ENCODE results near the gene PAQR7.

Gene PAQR7

GRCh38 chr1:25862785-25863485 lies 12.6 kb downstream of the PAQR7 start:
- Histone ChIP-seq H3K27ac (ENCODE audit: low read depth, low read length, severe bottlenecking) (no peak overlapping the region), H3K4me1 (ENCODE audit: control insufficient read depth, insufficient read depth, low read length, poor library complexity, severe bottlenecking) (peaks cover 13% of the 10 kb centered on the region), H3K4me3 (ENCODE audit: extremely low read depth, insufficient read depth, low read length, poor library complexity, severe bottlenecking) (no peak overlapping the region), H3K9me3 (ENCODE audit: control insufficient read depth, low read length) (no peaks in the 10 kb centered on the region), H3K36me3 (ENCODE audit: control insufficient read depth, insufficient read depth, low read length) (peaks cover 16% of the 10 kb centered on the region)
- 94 to 97% methylated on average over 20 of the region's 20 CpGs for WGBS, 2 experiments (ENCODE audit: insufficient coverage in 2 of 2)

DNA sequence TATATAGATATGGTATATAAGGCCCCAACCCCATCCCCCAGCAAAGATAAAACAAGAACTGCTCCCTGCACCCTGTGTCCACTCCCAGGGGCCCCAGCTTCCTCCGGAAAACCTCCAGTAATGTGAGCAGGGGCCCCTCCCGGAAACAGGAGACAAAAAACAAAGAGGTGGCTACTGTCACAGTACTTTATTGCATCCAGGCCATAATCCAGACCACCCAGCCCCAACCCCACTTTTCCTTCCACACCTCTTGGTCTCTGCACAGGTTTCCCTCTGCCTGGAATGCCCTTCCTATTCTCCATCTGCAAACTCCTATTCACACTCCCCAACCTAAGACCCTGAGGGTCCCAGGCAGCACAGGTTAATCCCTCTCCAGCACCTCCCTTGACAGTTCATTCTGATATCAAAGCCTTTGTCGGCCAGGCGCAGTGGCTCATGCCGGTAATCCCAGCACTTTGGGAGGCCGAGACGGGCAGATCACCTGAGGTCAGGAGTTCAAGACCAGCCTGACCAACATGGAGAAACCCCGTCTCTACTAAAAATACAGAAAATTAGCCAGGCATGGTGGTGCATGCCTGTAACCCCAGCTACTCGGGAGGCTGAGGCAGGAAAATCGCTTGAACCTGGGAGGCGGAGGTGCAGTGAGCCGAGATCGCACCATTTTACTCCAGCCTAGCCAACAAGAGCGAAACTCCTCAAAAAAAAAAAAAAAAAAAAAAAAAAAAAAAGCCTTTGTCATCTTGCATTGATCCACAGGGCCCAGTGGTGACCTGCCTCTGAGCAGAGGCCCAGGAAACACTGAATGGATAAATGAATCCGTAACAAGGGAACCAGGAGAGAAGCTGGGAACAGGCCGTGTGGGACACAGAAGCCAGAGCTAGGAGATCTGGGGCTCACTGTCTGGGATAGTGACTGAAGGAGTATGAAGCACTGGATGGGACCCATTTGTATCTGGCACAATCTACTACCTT lies 13.9 kb downstream of the PAQR7 start:
- 78 to 84% methylated on average over 6 to 14 of the region's 16 CpGs for WGBS, 2 experiments (ENCODE audit: insufficient coverage in 2 of 2)

GRCh38 chr1:25858906-25859789 lies 16.4 kb downstream of the PAQR7 start, which contains the start of gene AUNIP:
Gene AUNIP, minus strand, starts transcription at chr1:25859457. Its CDS starts 100 bp downstream, at chr1:25859357.
- peaks cover 14% of the 10 kb centered on the region for H3K36me3 ChIP-seq (ENCODE audit: control insufficient read depth, insufficient read depth, low read length)
- WGBS, 2 experiments (ENCODE audit: insufficient coverage in 2 of 2) = 0 to 1% methylated on average over 65 to 74 of the region's 77 CpGs
- H3K4me3 ChIP-seq (ENCODE audit: extremely low read depth, insufficient read depth, low read length, poor library complexity, severe bottlenecking) = peak within 1 kb of the TSS; percentile 78
- peak within 1 kb of the TSS; percentile 66 for H3K27ac ChIP-seq (ENCODE audit: low read depth, low read length, severe bottlenecking)
- no peaks in the 10 kb centered on the region for H3K9me3 ChIP-seq (ENCODE audit: control insufficient read depth, low read length)
- H3K4me1 ChIP-seq (ENCODE audit: control insufficient read depth, insufficient read depth, low read length, poor library complexity, severe bottlenecking) = peaks cover 14% of the 10 kb centered on the region

More for the DNA sequence above, 13.9 kb downstream of the PAQR7 start:
- Histone ChIP-seq H3K9me3 (ENCODE audit: control insufficient read depth, low read length) (no peaks in the 10 kb centered on the region), H3K27ac (ENCODE audit: low read depth, low read length, severe bottlenecking) (no peak overlapping the region), H3K4me3 (ENCODE audit: extremely low read depth, insufficient read depth, low read length, poor library complexity, severe bottlenecking) (no peak overlapping the region), H3K4me1 (ENCODE audit: control insufficient read depth, insufficient read depth, low read length, poor library complexity, severe bottlenecking) (peaks cover 13% of the 10 kb centered on the region), H3K36me3 (ENCODE audit: control insufficient read depth, insufficient read depth, low read length) (peaks cover 16% of the 10 kb centered on the region)

DNA sequence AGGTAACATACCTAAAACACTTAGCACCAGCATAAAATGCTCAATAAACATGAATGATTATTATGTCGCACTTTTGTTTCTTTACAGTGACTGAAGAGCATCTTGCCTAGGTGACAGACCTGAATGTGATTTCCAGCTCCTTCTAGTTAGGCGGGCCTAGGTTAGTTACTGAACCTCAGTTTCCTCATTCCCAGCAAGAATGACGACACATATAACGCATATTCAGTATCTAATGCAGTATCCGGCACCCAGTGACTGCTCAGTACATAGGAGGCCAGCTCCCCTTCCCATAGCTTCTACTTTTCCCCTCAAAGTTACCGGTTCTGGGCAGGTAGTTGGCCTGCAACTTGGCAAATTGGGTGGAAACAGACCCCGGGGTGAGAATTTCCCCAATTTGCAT lies 17.0 kb downstream of the PAQR7 start:
- no peak overlapping the region for H3K27ac ChIP-seq (ENCODE audit: low read depth, low read length, severe bottlenecking)
- peak overlapping the region; percentile 78 for H3K4me3 ChIP-seq (ENCODE audit: extremely low read depth, insufficient read depth, low read length, poor library complexity, severe bottlenecking)
- WGBS, 2 experiments (ENCODE audit: insufficient coverage in 2 of 2) = 29 to 37% methylated on average over 7 of the region's 7 CpGs
- peaks cover 8% of the 10 kb centered on the region for H3K36me3 ChIP-seq (ENCODE audit: control insufficient read depth, insufficient read depth, low read length)
- peaks cover 14% of the 10 kb centered on the region for H3K4me1 ChIP-seq (ENCODE audit: control insufficient read depth, insufficient read depth, low read length, poor library complexity, severe bottlenecking)
- H3K9me3 ChIP-seq (ENCODE audit: control insufficient read depth, low read length) = no peaks in the 10 kb centered on the region

GRCh38 chr1:25856856-25857255 lies 18.7 kb downstream of the PAQR7 start:
- Histone ChIP-seq H3K36me3 (ENCODE audit: control insufficient read depth, insufficient read depth, low read length) (no peaks in the 10 kb centered on the region), H3K4me1 (ENCODE audit: control insufficient read depth, insufficient read depth, low read length, poor library complexity, severe bottlenecking) (peaks cover 14% of the 10 kb centered on the region), H3K4me3 (ENCODE audit: extremely low read depth, insufficient read depth, low read length, poor library complexity, severe bottlenecking) (no peak overlapping the region), H3K27ac (ENCODE audit: low read depth, low read length, severe bottlenecking) (no peak overlapping the region), H3K9me3 (ENCODE audit: control insufficient read depth, low read length) (no peaks in the 10 kb centered on the region)
- WGBS, 2 experiments (ENCODE audit: insufficient coverage in 2 of 2) = 73 to 94% methylated on average over 3 to 10 of the region's 11 CpGs

- WGBS, 2 experiments (ENCODE audit: insufficient coverage in 2 of 2) = no CpG with 5 or more reads among the region's 2 CpGs
- Histone ChIP-seq H3K36me3 (ENCODE audit: control insufficient read depth, insufficient read depth, low read length) (no peaks in the 10 kb centered on the region), H3K4me3 (ENCODE audit: extremely low read depth, insufficient read depth, low read length, poor library complexity, severe bottlenecking) (no peak overlapping the region), H3K9me3 (ENCODE audit: control insufficient read depth, low read length) (no peaks in the 10 kb centered on the region), H3K4me1 (ENCODE audit: control insufficient read depth, insufficient read depth, low read length, poor library complexity, severe bottlenecking) (peaks cover 5% of the 10 kb centered on the region), H3K27ac (ENCODE audit: low read depth, low read length, severe bottlenecking) (no peak overlapping the region)
Measured at GRCh38 chr1:25854554-25854953, 21.0 kb downstream of the PAQR7 start.

- Histone ChIP-seq H3K4me1 (ENCODE audit: control insufficient read depth, insufficient read depth, low read length, poor library complexity, severe bottlenecking) (peaks cover 16% of the 10 kb centered on the region), H3K9me3 (ENCODE audit: control insufficient read depth, low read length) (no peaks in the 10 kb centered on the region), H3K36me3 (ENCODE audit: control insufficient read depth, insufficient read depth, low read length) (no peaks in the 10 kb centered on the region), H3K27ac (ENCODE audit: low read depth, low read length, severe bottlenecking) (peak overlapping the region; percentile 60), H3K4me3 (ENCODE audit: extremely low read depth, insufficient read depth, low read length, poor library complexity, severe bottlenecking) (no peak overlapping the region)
- WGBS, 2 experiments (ENCODE audit: insufficient coverage in 2 of 2) = 20 to 50% methylated on average over 1 of the region's 1 CpG
Measured at GRCh38 chr1:25848531-25848930, 27.0 kb downstream of the PAQR7 start.

GRCh38 chr1:25847929-25848328 lies 27.6 kb downstream of the PAQR7 start:
- H3K36me3 ChIP-seq (ENCODE audit: control insufficient read depth, insufficient read depth, low read length) = no peaks in the 10 kb centered on the region
- no peaks in the 10 kb centered on the region for H3K9me3 ChIP-seq (ENCODE audit: control insufficient read depth, low read length)
- no peak overlapping the region for H3K27ac ChIP-seq (ENCODE audit: low read depth, low read length, severe bottlenecking)
- peaks cover 16% of the 10 kb centered on the region for H3K4me1 ChIP-seq (ENCODE audit: control insufficient read depth, insufficient read depth, low read length, poor library complexity, severe bottlenecking)
- 81 to 92% methylated on average over 4 of the region's 4 CpGs for whole genome bisulfite sequencing, 2 experiments (ENCODE audit: insufficient coverage in 2 of 2)
- no peak overlapping the region for H3K4me3 ChIP-seq (ENCODE audit: extremely low read depth, insufficient read depth, low read length, poor library complexity, severe bottlenecking)

DNA sequence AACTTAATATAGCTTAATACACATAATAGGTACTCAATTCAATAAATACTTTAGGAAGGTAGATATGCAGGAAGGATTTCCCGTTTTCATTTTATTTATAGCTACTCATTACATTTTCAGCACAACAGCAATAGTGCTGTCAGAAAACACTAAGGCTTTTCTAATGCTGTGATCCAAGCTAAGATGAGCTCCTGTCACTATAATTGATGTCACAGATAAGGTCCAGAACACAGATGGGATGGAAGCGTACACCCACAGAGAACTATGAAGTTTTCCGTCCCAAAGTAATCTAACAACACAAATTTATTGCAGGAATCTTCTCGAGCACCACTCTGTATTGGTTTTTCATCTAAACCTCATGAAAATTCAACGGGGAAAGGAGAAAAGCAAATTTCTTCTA lies 29.8 kb downstream of the PAQR7 start:
- no peaks in the 10 kb centered on the region for H3K36me3 ChIP-seq (ENCODE audit: control insufficient read depth, insufficient read depth, low read length)
- H3K4me3 ChIP-seq (ENCODE audit: extremely low read depth, insufficient read depth, low read length, poor library complexity, severe bottlenecking) = no peak overlapping the region
- no peak overlapping the region for H3K27ac ChIP-seq (ENCODE audit: low read depth, low read length, severe bottlenecking)
- 84 to 85% methylated on average over 4 to 5 of the region's 5 CpGs for WGBS, 2 experiments (ENCODE audit: insufficient coverage in 2 of 2)
- H3K4me1 ChIP-seq (ENCODE audit: control insufficient read depth, insufficient read depth, low read length, poor library complexity, severe bottlenecking) = peaks cover 16% of the 10 kb centered on the region
- H3K9me3 ChIP-seq (ENCODE audit: control insufficient read depth, low read length) = no peaks in the 10 kb centered on the region

Data from mesodermal cell (in vitro differentiated cells).